GM12878 (cell line): ENCODE results near the gene SDC1. TPM values are rescaled to one million over a fixed set of nuclear protein-coding genes. Genes with fewer than 3 reads are reported as not detected.

Source experiments
- ATAC-seq: fragments of 200-7000 bp; cut with Tn5 transposase; 3 replicates; pipeline ENCODE4 v1.9.1; 2020; ENCODE audit warnings: mild to moderate bottlenecking, moderate library complexity
- BruUV-seq: library from RNA; stranded (reverse); fragments of 400-500 nt; replicated peaks from 2 replicates; lab custom pipeline; 2021; lab: Mats Ljungman, UMichigan
- CTCF ChIA-PET: fragments of 300-600 bp; sonication (Branson Sonifier 250); formaldehyde crosslinking; extraction: SDS; loops from one replicate; lab custom pipeline; 2021; ENCODE audit warnings: inconsistent platforms; lab: Yijun Ruan, JAX
- POLR2A ChIA-PET: fragments of 350-600 bp; formaldehyde crosslinking; extraction: SDS; loops from one replicate; lab custom pipeline; 2021; ENCODE audit warnings: inconsistent platforms; lab: Charles Lee
- RAD21 ChIA-PET: fragments of 300-600 bp; sonication (Branson Sonifier 250); formaldehyde crosslinking; loops from one replicate; lab custom pipeline; 2023; ENCODE audit warnings: antibody characterized with exemption; ENCODE audit not compliant: unreplicated experiment; lab: Charles Lee
- SMC1A ChIA-PET: fragments of 300-600 bp; sonication (Branson Sonifier 250); formaldehyde crosslinking; loops from one replicate; lab custom pipeline; 2023; ENCODE audit not compliant: unreplicated experiment, uncharacterized antibody; lab: Charles Lee
- DNase-seq: peaks from one replicate; pipeline ENCODE4 v3.0.0-alpha.2; 2011; ENCODE audit warnings: low read depth, low spot score
- FAIRE-seq: peaks from 3 replicates; lab custom pipeline; 2011; peaks lifted over from hg19 to GRCh38; lab: Jason Lieb, UNC
- H2AFZ ChIP-seq: 2 replicates; pipeline ENCODE4 v1.6.0; 2011; ENCODE audit warnings: low read depth, low read length, control low read depth; ENCODE audit not compliant: control insufficient read depth
- H3K27ac ChIP-seq: 2 replicates; pipeline ENCODE4 v1.5.1; 2011; ENCODE audit warnings: control low read depth; ENCODE audit not compliant: control insufficient read depth, insufficient read depth
- H3K27me3 ChIP-seq, 2 experiments: replicated peaks in 1 of 2; 2 replicates each; pipeline versions ENCODE4 v1.6.0 to v1.6.1; 2011; ENCODE audit warnings: low read length in 1 of 2; ENCODE audit not compliant: control insufficient read depth in 2 of 2, insufficient read depth in 2 of 2
- H3K36me3 ChIP-seq, 2 experiments: 2 replicates each; pipeline ENCODE4 v1.5.1; 2011; ENCODE audit warnings: low read length in 1 of 2; ENCODE audit not compliant: control insufficient read depth in 2 of 2, insufficient read depth in 2 of 2
- H3K4me1 ChIP-seq: 2 replicates; pipeline ENCODE4 v1.6.1; 2011; ENCODE audit warnings: mild to moderate bottlenecking, low read length, moderate library complexity, mixed read lengths; ENCODE audit not compliant: control insufficient read depth, insufficient read depth
- H3K4me2 ChIP-seq: 2 replicates; pipeline ENCODE4 v1.6.0; 2011; ENCODE audit warnings: control low read depth; ENCODE audit not compliant: control insufficient read depth, insufficient read depth
- H3K4me3 ChIP-seq: fragments of 200-600 bp; sonication (generic); 2 replicates; pipeline ENCODE4 v1.5.1; 2016
- H3K79me2 ChIP-seq: 2 replicates; pipeline ENCODE4 v1.6.0; 2011; ENCODE audit warnings: low read length; ENCODE audit not compliant: control insufficient read depth, insufficient read depth
- H3K9ac ChIP-seq: 2 replicates; pipeline ENCODE4 v1.8.0; 2011; ENCODE audit warnings: low read length, control low read depth, mixed read lengths; ENCODE audit not compliant: control insufficient read depth, insufficient read depth
- H3K9me3 ChIP-seq: replicated peaks from 3 replicates; pipeline ENCODE4 v1.5.1; 2011; ENCODE audit warnings: mild to moderate bottlenecking, low read length; ENCODE audit not compliant: control insufficient read depth, insufficient read depth
- H4K20me1 ChIP-seq: 2 replicates; pipeline ENCODE4 v1.6.0; 2011; ENCODE audit not compliant: control insufficient read depth, insufficient read depth
- BCL11A ChIP-seq: IDR thresholded peaks from 2 replicates; pipeline ENCODE4 v1.6.1; 2011; ENCODE audit warnings: low read depth, low read length
- IRF5 ChIP-seq: fragments of 450-650 bp; IDR thresholded peaks from 2 replicates; pipeline ENCODE4 v1.6.1; 2017; ENCODE audit warnings: borderline replicate concordance
- MEF2A ChIP-seq: IDR thresholded peaks from 2 replicates; pipeline ENCODE4 v1.6.1; 2011; ENCODE audit warnings: low read depth, mild to moderate bottlenecking, low read length, moderate library complexity; ENCODE audit not compliant: insufficient read depth
- MYC ChIP-seq: IDR thresholded peaks from 2 replicates; pipeline ENCODE4 v1.6.1; 2011; ENCODE audit warnings: mild to moderate bottlenecking, low read length, moderate library complexity, inconsistent platforms; ENCODE audit not compliant: insufficient read depth, insufficient replicate concordance, insufficient read length, severe bottlenecking
- RFX5 ChIP-seq: IDR thresholded peaks from 2 replicates; pipeline ENCODE4 v1.6.1; 2011; ENCODE audit warnings: low read depth, low read length, improper control_type of control experiment
- SPI1 ChIP-seq: IDR thresholded peaks from 2 replicates; pipeline ENCODE4 v1.6.1; 2011; ENCODE audit warnings: low read depth, mild to moderate bottlenecking, low read length, moderate library complexity, borderline replicate concordance; ENCODE audit not compliant: insufficient read depth
- WGBS: methylation state at CpG from one replicate; pipeline ENCODE4 v1.1.6; 2016; ENCODE audit warnings: low lambda C conversion rate; ENCODE audit not compliant: insufficient replicate concordance, insufficient coverage; ENCODE audit errors: missing lambda C conversion rate; 5-methylcytosine and 5-hydroxymethylcytosine counted together
- in situ Hi-C: fragments of 300-500 bp; cut with MboI; formaldehyde crosslinking; loops from 9 replicates; pipeline ENCODE4 v1.14.3; 2018; ENCODE audit warnings: mixed read lengths
- intact Hi-C: fragments of 100-400 bp; cut with micrococcal nuclease; formaldehyde crosslinking; loops from one replicate; pipeline ENCODE4 v1.14.2; 2022; ENCODE audit not compliant: unreplicated experiment
- polyA plus RNA-seq, 11 experiments: library from polyadenylated mRNA; depleted of rRNA in 4 of 11; unstranded in 6 of 11; stranded (reverse) in 5 of 11; fragments of >200 nt; fragmentation: Nextera tagmentation in 4 of 11; fragmentation: Illumina TruSeq in 1 of 11; extraction: Ambion mirVana in 4 of 11; extraction: Trizol in 1 of 11; gene quantifications; 1 replicate in 1 of 11; 2 replicates in 10 of 11; pipeline versions ENCODE4 v1.2.1 to v1.2.3, GENCODE V29; 2011 to 2016; ENCODE audit warnings: inconsistent platforms in 2 of 11, missing spikeins in 2 of 11, low read depth in 1 of 11
- total RNA-seq, 4 experiments: library from RNA; depleted of rRNA in 3 of 4; stranded (reverse); fragments of >200 nt in 3 of 4; fragmentation: Illumina TruSeq in 1 of 4; extraction: Trizol in 1 of 4; gene quantifications; 2 replicates each; pipeline versions ENCODE4 v1.2.1 to v1.2.3, GENCODE V29; 2013 to 2021
- TF ChIP-seq, protein P1 (sequence below): fragments of 450-650 bp; IDR thresholded peaks from 2 replicates; pipeline ENCODE4 v1.6.1; 2017; ENCODE audit warnings: mild to moderate bottlenecking
- TF ChIP-seq, protein P2 (sequence below): fragments of 450-650 bp; IDR thresholded peaks from 2 replicates; pipeline ENCODE4 v1.6.1; 2017; ENCODE audit warnings: antibody characterized with exemption, mild to moderate bottlenecking, moderate library complexity

SDC1 gene
- total and polyA plus RNA-seq, 10 of the 15 experiments (the other 5 are each of a cell fraction or from before 2014, with no cell fraction given): 0.85 to 36.8 (median 23.7) TPM

DNA sequence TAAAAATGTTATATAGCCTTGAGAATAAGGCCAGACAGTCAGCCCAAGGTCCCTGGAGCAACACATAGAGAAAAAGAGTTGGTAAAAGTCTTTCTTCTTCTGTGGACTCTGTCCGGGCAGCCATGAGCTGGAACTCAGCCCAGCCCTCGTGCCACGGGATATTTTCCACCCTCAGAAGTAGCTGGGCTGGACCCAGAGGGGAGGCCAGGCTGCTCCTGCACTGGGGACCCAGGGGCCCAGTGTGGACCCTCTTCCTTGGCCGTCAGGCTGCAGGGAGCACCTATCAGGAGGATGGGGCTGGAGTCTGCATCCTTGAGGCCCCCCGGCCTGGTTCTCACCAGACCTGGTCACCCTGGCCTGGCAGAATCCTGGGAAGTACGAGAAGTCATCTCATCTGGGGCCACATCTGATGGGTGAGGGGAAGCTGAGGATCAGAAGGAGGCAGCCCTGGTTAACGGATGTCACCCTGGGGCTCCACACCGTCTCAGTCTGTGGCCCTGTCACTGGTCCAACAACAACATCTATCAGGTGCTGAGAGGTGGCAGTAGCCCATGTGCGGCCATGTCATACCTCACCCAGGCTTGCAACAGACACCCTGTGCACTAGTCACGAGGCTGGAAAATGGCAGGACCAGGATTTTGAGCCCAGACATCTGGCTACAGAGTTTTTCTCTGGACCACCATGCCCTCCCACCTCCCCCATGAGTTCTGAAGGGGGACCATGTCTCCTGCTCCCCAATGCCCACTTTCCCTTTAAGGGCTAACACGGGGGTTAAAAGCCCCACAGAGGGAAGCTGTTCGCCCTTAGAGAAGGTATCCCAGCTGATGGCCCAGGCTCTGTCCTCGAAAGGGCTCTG is 33.0 kb downstream of the SDC1 start:
- 42% methylated on average over 13 of the region's 13 CpGs for WGBS
- Histone ChIP-seq H2AFZ (no peak overlapping the region), H4K20me1 (no peaks in the 10 kb centered on the region), H3K79me2 (no peaks in the 10 kb centered on the region), H3K4me2 (no peak overlapping the region), H3K27me3 (no peaks in the 10 kb centered on the region; a peak in 1 of 4 replicates), H3K27ac (no peak overlapping the region), H3K9ac (no peak overlapping the region), H3K4me1 (peaks cover 6% of the 10 kb centered on the region), H3K36me3 (no peaks in the 10 kb centered on the region), H3K9me3 (no peaks in the 10 kb centered on the region), H3K4me3 (no peak overlapping the region)
- intact Hi-C loops: no loop called here
- DNase-seq (no peak), FAIRE-seq (no peak), ATAC-seq (no peak)
- ChIA-PET SMC1A (no interaction called here), CTCF (no interaction called here), POLR2A (interaction anchor here (1.0 kb wide), 1 partner anchor 16 kb away, joined by 3 read pairs; no protein-coding TSS in a partner anchor), RAD21 (no interaction called here)
- no TSS peak for BruUV-seq
- no peak for TF ChIP-seq MEF2A
- TF ChIP-seq BCL11A: no peak
- no peak for TF ChIP-seq RFX5
- TF ChIP-seq, protein P1, sequence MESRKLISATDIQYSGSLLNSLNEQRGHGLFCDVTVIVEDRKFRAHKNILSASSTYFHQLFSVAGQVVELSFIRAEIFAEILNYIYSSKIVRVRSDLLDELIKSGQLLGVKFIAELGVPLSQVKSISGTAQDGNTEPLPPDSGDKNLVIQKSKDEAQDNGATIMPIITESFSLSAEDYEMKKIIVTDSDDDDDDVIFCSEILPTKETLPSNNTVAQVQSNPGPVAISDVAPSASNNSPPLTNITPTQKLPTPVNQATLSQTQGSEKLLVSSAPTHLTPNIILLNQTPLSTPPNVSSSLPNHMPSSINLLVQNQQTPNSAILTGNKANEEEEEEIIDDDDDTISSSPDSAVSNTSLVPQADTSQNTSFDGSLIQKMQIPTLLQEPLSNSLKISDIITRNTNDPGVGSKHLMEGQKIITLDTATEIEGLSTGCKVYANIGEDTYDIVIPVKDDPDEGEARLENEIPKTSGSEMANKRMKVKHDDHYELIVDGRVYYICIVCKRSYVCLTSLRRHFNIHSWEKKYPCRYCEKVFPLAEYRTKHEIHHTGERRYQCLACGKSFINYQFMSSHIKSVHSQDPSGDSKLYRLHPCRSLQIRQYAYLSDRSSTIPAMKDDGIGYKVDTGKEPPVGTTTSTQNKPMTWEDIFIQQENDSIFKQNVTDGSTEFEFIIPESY: no peak
- TF ChIP-seq SPI1: no peak
- TF ChIP-seq MYC: no peak
- TF ChIP-seq IRF5: no peak
- TF ChIP-seq, protein P2, sequence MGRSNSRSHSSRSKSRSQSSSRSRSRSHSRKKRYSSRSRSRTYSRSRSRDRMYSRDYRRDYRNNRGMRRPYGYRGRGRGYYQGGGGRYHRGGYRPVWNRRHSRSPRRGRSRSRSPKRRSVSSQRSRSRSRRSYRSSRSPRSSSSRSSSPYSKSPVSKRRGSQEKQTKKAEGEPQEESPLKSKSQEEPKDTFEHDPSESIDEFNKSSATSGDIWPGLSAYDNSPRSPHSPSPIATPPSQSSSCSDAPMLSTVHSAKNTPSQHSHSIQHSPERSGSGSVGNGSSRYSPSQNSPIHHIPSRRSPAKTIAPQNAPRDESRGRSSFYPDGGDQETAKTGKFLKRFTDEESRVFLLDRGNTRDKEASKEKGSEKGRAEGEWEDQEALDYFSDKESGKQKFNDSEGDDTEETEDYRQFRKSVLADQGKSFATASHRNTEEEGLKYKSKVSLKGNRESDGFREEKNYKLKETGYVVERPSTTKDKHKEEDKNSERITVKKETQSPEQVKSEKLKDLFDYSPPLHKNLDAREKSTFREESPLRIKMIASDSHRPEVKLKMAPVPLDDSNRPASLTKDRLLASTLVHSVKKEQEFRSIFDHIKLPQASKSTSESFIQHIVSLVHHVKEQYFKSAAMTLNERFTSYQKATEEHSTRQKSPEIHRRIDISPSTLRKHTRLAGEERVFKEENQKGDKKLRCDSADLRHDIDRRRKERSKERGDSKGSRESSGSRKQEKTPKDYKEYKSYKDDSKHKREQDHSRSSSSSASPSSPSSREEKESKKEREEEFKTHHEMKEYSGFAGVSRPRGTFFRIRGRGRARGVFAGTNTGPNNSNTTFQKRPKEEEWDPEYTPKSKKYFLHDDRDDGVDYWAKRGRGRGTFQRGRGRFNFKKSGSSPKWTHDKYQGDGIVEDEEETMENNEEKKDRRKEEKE: no peak
- in situ Hi-C loops: no loop called here
